Fibroblast of lung (primary cell): ENCODE results near the gene SEMA4C. TPM values are rescaled to one million over a fixed set of nuclear protein-coding genes. Genes with fewer than 3 reads are reported as not detected.

Source experiments
- DNase-seq, 2 donors: peaks; one replicate each; pipeline versions ENCODE4 v3.0.0 to v3.0.0-alpha.2; 2010; ENCODE audit warnings: low read depth in 2 of 2
- H2AFZ ChIP-seq: 2 replicates; pipeline ENCODE4 v1.5.1; 2012; ENCODE audit warnings: low read length, control low read depth, inconsistent platforms
- H3K27ac ChIP-seq: 2 replicates; pipeline ENCODE4 v1.5.1; 2011; ENCODE audit warnings: low read length, control low read depth; ENCODE audit not compliant: insufficient read depth
- H3K27me3 ChIP-seq: 2 replicates; pipeline ENCODE4 v1.5.1; 2011; ENCODE audit warnings: mild to moderate bottlenecking, low read length; ENCODE audit not compliant: control insufficient read depth, insufficient read depth
- H3K36me3 ChIP-seq: 2 replicates; pipeline ENCODE4 v1.5.1; 2011; ENCODE audit warnings: low read length; ENCODE audit not compliant: control insufficient read depth, insufficient read depth
- H3K4me1 ChIP-seq: 2 replicates; pipeline ENCODE4 v1.5.1; 2011; ENCODE audit warnings: low read length; ENCODE audit not compliant: control insufficient read depth, insufficient read depth; ENCODE audit errors: extremely low read depth
- H3K4me2 ChIP-seq: 2 replicates; pipeline ENCODE4 v1.5.1; 2011; ENCODE audit warnings: low read length, control low read depth; ENCODE audit not compliant: insufficient read depth; ENCODE audit errors: extremely low read depth
- H3K4me3 ChIP-seq, 4 experiments: fragments of 200-600 bp in 1 of 4; sonication (generic) in 1 of 4; replicated peaks in 1 of 4; 2 replicates each; pipeline ENCODE4 v1.5.1; 2011 to 2016; ENCODE audit warnings: low read length in 4 of 4, low read depth in 3 of 4, mild to moderate bottlenecking in 3 of 4, control low read depth in 2 of 4, inconsistent platforms in 1 of 4, mixed read lengths in 1 of 4; ENCODE audit not compliant: insufficient read depth in 1 of 4; ENCODE audit errors: control extremely low read depth in 1 of 4
- H3K79me2 ChIP-seq: 2 replicates; pipeline ENCODE4 v1.5.1; 2012; ENCODE audit warnings: mild to moderate bottlenecking, low read length, inconsistent platforms; ENCODE audit not compliant: control insufficient read depth, insufficient read depth
- H3K9ac ChIP-seq: 2 replicates; pipeline ENCODE4 v1.5.1; 2011; ENCODE audit warnings: mild to moderate bottlenecking, low read length, control low read depth; ENCODE audit not compliant: insufficient read depth
- H3K9me3 ChIP-seq: 2 replicates; pipeline ENCODE4 v1.5.1; 2012; ENCODE audit warnings: low read depth, low read length; ENCODE audit not compliant: control insufficient read depth, insufficient read depth
- H4K20me1 ChIP-seq: 2 replicates; pipeline ENCODE4 v1.5.1; 2011; ENCODE audit warnings: low read length; ENCODE audit not compliant: control insufficient read depth, insufficient read depth; ENCODE audit errors: extremely low read depth
- EZH2 ChIP-seq: IDR thresholded peaks from 2 replicates; pipeline ENCODE4 v1.5.1; 2012; ENCODE audit warnings: low read length, control low read depth, mild to moderate bottlenecking; ENCODE audit errors: missing control alignments
- polyA plus RNA-seq, 2 donors: library from polyadenylated mRNA; depleted of rRNA in 1 of 2; stranded (reverse) in 1 of 2; unstranded in 1 of 2; fragments of >200 nt; gene quantifications; 2 replicates each; pipeline ENCODE4 v1.2.1, GENCODE V29; 2011 to 2012; ENCODE audit warnings: missing spikeins in 1 of 2
- total RNA-seq: library from RNA; depleted of rRNA; stranded (reverse); fragments of >200 nt; gene quantifications from 2 replicates; pipeline ENCODE4 v1.2.1, GENCODE V29; 2014
- TF ChIP-seq, protein P1 (sequence below), 2 donors: IDR thresholded peaks in 1 of 2; conservative IDR thresholded peaks in 1 of 2; 1 replicate in 1 of 2; 2 replicates in 1 of 2; pipeline ENCODE4 v1.5.1; 2011 to 2012; ENCODE audit warnings: low read length in 2 of 2, control low read depth in 1 of 2, inconsistent platforms in 1 of 2, low read depth in 1 of 2, mild to moderate bottlenecking in 1 of 2

The SEMA4C gene
- total and polyA plus RNA-seq, 2 donors (not counting 1 experiment from before 2014, with no cell fraction given) = 12.7 to 17.5 TPM

DNA sequence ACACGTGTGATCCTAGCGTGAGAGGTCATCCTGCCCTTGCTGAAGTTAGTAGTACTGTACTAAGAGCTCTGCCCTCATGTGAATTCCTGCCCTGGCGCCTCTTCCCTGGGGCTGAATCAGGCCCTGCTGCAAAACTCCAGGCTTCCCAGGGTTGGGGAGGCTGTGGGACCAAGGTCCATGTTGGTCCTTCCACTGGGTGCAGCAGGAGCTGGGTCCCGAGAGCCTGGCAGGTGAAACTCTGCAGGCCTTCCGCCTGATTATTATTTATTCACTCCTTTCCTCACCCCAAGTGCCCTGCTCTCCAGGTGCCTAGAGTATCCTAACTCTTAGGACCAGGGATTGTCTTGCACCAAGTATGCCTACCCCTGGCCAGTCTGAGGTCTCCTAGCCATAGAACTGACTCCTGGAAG is 59.1 kb downstream of the SEMA4C start:
- H3K4me3 ChIP-seq = no peak overlapping the region
- no peak overlapping the region for H3K9ac ChIP-seq
- H2AFZ ChIP-seq = no peak overlapping the region
- no peaks in the 10 kb centered on the region for H3K79me2 ChIP-seq
- no peak overlapping the region for H3K27ac ChIP-seq
- H3K4me1 ChIP-seq = peaks cover 2% of the 10 kb centered on the region
- TF ChIP-seq, protein P1, sequence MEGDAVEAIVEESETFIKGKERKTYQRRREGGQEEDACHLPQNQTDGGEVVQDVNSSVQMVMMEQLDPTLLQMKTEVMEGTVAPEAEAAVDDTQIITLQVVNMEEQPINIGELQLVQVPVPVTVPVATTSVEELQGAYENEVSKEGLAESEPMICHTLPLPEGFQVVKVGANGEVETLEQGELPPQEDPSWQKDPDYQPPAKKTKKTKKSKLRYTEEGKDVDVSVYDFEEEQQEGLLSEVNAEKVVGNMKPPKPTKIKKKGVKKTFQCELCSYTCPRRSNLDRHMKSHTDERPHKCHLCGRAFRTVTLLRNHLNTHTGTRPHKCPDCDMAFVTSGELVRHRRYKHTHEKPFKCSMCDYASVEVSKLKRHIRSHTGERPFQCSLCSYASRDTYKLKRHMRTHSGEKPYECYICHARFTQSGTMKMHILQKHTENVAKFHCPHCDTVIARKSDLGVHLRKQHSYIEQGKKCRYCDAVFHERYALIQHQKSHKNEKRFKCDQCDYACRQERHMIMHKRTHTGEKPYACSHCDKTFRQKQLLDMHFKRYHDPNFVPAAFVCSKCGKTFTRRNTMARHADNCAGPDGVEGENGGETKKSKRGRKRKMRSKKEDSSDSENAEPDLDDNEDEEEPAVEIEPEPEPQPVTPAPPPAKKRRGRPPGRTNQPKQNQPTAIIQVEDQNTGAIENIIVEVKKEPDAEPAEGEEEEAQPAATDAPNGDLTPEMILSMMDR (conservative IDR thresholded peaks at IDR 0.05 in 1 of 2, IDR thresholded peaks at IDR 0.05 in 1 of 2; ENCODE audit: low read depth in 1 of 2, low read length in 2 of 2) = no peak
- no peak for TF ChIP-seq EZH2
- H3K36me3 ChIP-seq = no peaks in the 10 kb centered on the region
- H4K20me1 ChIP-seq = no peaks in the 10 kb centered on the region
- no peak overlapping the region for H3K4me2 ChIP-seq
- no peaks in the 10 kb centered on the region for H3K27me3 ChIP-seq
- H3K9me3 ChIP-seq = no peaks in the 10 kb centered on the region
- no peak for DNase-seq

DNA sequence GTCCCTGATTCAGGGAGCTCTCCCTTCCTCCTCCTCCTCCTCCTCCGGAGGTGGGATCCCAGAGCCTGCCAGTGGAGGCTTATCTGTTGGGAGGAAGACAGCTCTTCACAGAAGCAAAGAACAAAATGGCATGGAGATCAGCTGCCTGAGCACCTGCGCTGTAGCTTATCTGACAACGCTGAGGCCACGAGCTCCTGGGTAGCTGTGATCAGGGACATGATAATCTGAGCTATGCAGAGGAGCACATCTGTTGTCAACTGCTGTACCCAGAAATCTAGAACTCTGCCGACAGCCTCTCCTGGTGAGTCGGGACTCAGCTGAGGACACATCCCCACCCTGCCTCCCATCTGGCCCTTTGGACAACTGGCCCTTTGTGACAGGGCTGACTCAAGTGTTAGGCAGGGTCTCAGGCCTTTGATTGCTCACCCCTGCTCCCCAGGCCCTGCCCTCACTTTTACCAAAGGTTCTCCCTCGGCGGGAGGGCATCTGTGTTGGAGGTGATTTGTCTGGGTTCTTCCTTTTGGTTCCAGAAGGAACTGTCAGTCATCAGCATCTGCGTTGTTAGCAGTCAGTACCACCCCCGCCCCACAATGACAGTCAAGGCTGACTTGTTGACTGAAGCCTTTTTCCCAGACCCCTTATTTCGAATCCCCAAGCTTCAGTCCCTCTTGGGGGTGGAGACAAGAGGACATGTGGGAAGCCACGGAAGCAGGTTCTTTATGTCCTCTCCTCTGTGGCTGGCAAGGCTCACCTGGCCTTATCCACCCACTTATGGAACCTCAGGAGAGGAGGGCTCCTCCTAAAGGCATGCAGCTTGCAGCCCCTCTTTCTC is 59.7 kb downstream of the SEMA4C start:
- no peak overlapping the region for H3K27ac ChIP-seq
- H2AFZ ChIP-seq = no peak overlapping the region
- H3K27me3 ChIP-seq = no peaks in the 10 kb centered on the region
- H3K9ac ChIP-seq = no peak overlapping the region
- no peak for DNase-seq
- no peak overlapping the region for H3K4me2 ChIP-seq
- H3K36me3 ChIP-seq = no peaks in the 10 kb centered on the region
- TF ChIP-seq, protein P1 (conservative IDR thresholded peaks at IDR 0.05 in 1 of 2, IDR thresholded peaks at IDR 0.05 in 1 of 2; ENCODE audit: low read depth in 1 of 2, low read length in 2 of 2) = no peak
- TF ChIP-seq EZH2 = no peak
- no peaks in the 10 kb centered on the region for H4K20me1 ChIP-seq
- no peak overlapping the region for H3K4me3 ChIP-seq
- H3K4me1 ChIP-seq = peaks cover 1% of the 10 kb centered on the region
- H3K79me2 ChIP-seq = no peaks in the 10 kb centered on the region
- H3K9me3 ChIP-seq = no peaks in the 10 kb centered on the region

Other genes starting within 250 kb of the SEMA4C start
- 28.2 and 36.5 TPM in 2 replicates for gene KANSL3, start 231.8 kb downstream of the SEMA4C start, total RNA-seq
- 15.9 and 18.7 TPM in 2 replicates for gene KANSL3, start 231.8 kb downstream of the SEMA4C start, polyA plus RNA-seq
- 0.50 and 0.51 TPM in 2 replicates for gene FER1L5, start 227.3 kb downstream of the SEMA4C start, total RNA-seq
- 0.16 and 0.24 TPM in 2 replicates for gene FER1L5, start 227.3 kb downstream of the SEMA4C start, polyA plus RNA-seq
- gene LMAN2L, start 130.0 kb downstream of the SEMA4C start, total RNA-seq = 27.0 and 41.1 TPM in 2 replicates
- gene LMAN2L, start 130.0 kb downstream of the SEMA4C start, polyA plus RNA-seq = 24.7 and 28.2 TPM in 2 replicates
- gene CNNM4, start 109.2 kb downstream of the SEMA4C start, total RNA-seq = 2.1 and 3.3 TPM in 2 replicates
- 3.5 and 3.7 TPM in 2 replicates for gene CNNM4, start 109.2 kb downstream of the SEMA4C start, polyA plus RNA-seq
- 9.9 and 13.1 TPM in 2 replicates for gene CNNM3, start 53.8 kb downstream of the SEMA4C start, total RNA-seq
- 4.3 and 5.5 TPM in 2 replicates for gene CNNM3, start 53.8 kb downstream of the SEMA4C start, polyA plus RNA-seq
- gene ANKRD23, start 26.1 kb downstream of the SEMA4C start, total RNA-seq = 1.0 and 1.3 TPM in 2 replicates
- gene ANKRD23, start 26.1 kb downstream of the SEMA4C start, polyA plus RNA-seq = 0.41 and 0.70 TPM in 2 replicates
- 4.6 and 5.3 TPM in 2 replicates for gene ANKRD39, start 12.1 kb downstream of the SEMA4C start, total RNA-seq
- 5.8 and 7.1 TPM in 2 replicates for gene ANKRD39, start 12.1 kb downstream of the SEMA4C start, polyA plus RNA-seq
- gene FAM178B, start 116.5 kb upstream of the SEMA4C start, total RNA-seq = not detected in 2 replicates
- gene FAM178B, start 116.5 kb upstream of the SEMA4C start, polyA plus RNA-seq = not detected in 2 replicates
- gene FAHD2B, start 224.8 kb upstream of the SEMA4C start, total RNA-seq = 7.3 and 8.7 TPM in 2 replicates
- 3.3 and 5.2 TPM in 2 replicates for gene FAHD2B, start 224.8 kb upstream of the SEMA4C start, polyA plus RNA-seq
- 23.3 and 25.2 TPM in 2 replicates for gene ANKRD36, start 243.1 kb upstream of the SEMA4C start, total RNA-seq
- 3.7 and 4.8 TPM in 2 replicates for gene ANKRD36, start 243.1 kb upstream of the SEMA4C start, polyA plus RNA-seq